OCI-LY3 (cell line): ENCODE data around the gene CDH4.

Source experiments
- EZH2phosphoT487 ChIP-seq: fragments of 200-600 bp; shearing (Covaris generic); IDR thresholded peaks from 2 replicates; pipeline ENCODE4 v1.6.1; 2018; ENCODE audit warnings: antibody characterized with exemption, mixed run types, low read depth
- TF ChIP-seq, protein P1 (sequence below): fragments of 200-600, 300-600 bp; sonication (generic); IDR thresholded peaks from 2 replicates; pipeline ENCODE4 v1.5.1; 2014; ENCODE audit warnings: antibody characterized with exemption, low read length, low read depth

DNA sequence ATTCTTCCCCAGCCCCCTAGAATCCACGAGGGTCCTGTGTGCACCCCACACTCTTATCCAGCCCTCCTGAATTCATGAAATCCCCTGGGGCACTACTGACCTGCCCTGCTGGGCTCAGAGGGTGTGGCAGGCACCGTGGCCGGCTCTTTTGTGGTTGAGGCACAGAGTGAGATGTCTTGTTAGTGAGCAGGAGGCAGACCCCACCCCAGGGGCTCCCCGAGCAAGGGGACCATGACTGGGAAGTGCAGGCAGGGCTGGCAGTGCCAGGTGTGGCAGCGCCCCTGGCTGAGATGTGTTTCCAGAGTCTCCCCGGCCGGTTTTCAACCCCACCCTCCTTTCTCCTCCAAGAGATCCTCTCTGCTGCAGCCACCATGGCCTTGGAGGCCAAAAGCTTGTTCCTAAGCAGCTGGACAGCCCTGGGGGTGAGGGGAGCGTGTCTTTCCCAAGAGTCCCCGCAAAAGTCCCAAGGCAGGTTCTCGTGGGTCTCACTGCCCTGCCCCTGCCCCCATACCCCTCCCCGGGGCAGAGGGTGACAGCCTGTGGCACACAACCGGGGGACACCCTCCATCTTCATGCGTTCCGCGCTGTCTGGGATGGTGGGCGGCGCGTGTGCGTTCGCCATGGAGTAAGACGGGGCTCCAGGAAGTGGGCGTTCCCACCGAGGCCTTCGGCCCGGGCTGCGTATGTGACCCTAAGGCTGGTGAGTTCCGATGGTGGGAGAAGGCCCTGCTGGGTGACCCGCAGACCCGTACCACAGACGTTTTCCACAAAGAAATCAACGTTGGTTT is 604.8 kb downstream of the CDH4 start:
- TF ChIP-seq, protein P1, sequence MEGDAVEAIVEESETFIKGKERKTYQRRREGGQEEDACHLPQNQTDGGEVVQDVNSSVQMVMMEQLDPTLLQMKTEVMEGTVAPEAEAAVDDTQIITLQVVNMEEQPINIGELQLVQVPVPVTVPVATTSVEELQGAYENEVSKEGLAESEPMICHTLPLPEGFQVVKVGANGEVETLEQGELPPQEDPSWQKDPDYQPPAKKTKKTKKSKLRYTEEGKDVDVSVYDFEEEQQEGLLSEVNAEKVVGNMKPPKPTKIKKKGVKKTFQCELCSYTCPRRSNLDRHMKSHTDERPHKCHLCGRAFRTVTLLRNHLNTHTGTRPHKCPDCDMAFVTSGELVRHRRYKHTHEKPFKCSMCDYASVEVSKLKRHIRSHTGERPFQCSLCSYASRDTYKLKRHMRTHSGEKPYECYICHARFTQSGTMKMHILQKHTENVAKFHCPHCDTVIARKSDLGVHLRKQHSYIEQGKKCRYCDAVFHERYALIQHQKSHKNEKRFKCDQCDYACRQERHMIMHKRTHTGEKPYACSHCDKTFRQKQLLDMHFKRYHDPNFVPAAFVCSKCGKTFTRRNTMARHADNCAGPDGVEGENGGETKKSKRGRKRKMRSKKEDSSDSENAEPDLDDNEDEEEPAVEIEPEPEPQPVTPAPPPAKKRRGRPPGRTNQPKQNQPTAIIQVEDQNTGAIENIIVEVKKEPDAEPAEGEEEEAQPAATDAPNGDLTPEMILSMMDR, result no peak
- TF ChIP-seq EZH2phosphoT487, result no peak
